Smooth muscle cell (in vitro differentiated cells): ENCODE data around the gene MTHFR. TPM values are rescaled to one million over a fixed set of nuclear protein-coding genes. Genes with fewer than 3 reads are reported as not detected.
A peak's percentile ranks its signal among the peaks of the same experiment; 100 is the strongest.
"Not testable (repeated sequence)": the region's sequence is repeated elsewhere in the genome, so short reads cannot be mapped to it uniquely, and the experiment has no call there.

Source experiments
- DNase-seq: peaks from one replicate; lab custom pipeline; 2025; ENCODE audit not compliant: unreplicated experiment; lab: John Stamatoyannopoulos, UW
- H2AFZ ChIP-seq: fragments of 200-600 bp; sonication (generic); 2 replicates; pipeline ENCODE4 v1.6.0; 2016; ENCODE audit warnings: antibody characterized with exemption, low read depth, mild to moderate bottlenecking
- H3F3A ChIP-seq: fragments of 200-600 bp; sonication (generic); 2 replicates; pipeline ENCODE4 v1.6.0; 2017; ENCODE audit warnings: antibody characterized with exemption, low read depth
- H3K27ac ChIP-seq: fragments of 200-600 bp; sonication (generic); 2 replicates; pipeline ENCODE4 v1.5.1; 2016; ENCODE audit warnings: low read depth, mild to moderate bottlenecking
- H3K27me3 ChIP-seq: fragments of 200-600 bp; sonication (generic); 2 replicates; pipeline ENCODE4 v1.6.1; 2016; ENCODE audit warnings: low read depth, mild to moderate bottlenecking
- H3K36me3 ChIP-seq: fragments of 200-600 bp; sonication (generic); 2 replicates; pipeline ENCODE4 v1.5.1; 2016; ENCODE audit warnings: low read depth
- H3K4me1 ChIP-seq: fragments of 200-600 bp; sonication (generic); 2 replicates; pipeline ENCODE4 v1.5.1; 2016; ENCODE audit warnings: low read depth
- H3K4me2 ChIP-seq: fragments of 200-600 bp; sonication (generic); 2 replicates; pipeline ENCODE4 v1.6.0; 2016; ENCODE audit warnings: mild to moderate bottlenecking
- H3K4me3 ChIP-seq: fragments of 200-600 bp; sonication (generic); 2 replicates; pipeline ENCODE4 v1.5.1; 2016; ENCODE audit warnings: mild to moderate bottlenecking
- H3K79me2 ChIP-seq: fragments of 200-600 bp; sonication (generic); 2 replicates; pipeline ENCODE4 v1.6.0; 2016; ENCODE audit warnings: low read depth, mild to moderate bottlenecking
- H3K9ac ChIP-seq: fragments of 200-600 bp; sonication (generic); 2 replicates; pipeline ENCODE4 v1.6.0; 2016; ENCODE audit warnings: low read depth
- H3K9me3 ChIP-seq: fragments of 200-600 bp; sonication (generic); replicated peaks from 2 replicates; pipeline ENCODE4 v1.5.1; 2016; ENCODE audit warnings: low read depth
- H4K20me1 ChIP-seq: fragments of 200-600 bp; sonication (generic); 2 replicates; pipeline ENCODE4 v1.6.0; 2016; ENCODE audit warnings: low read depth
- WGBS: methylation state at CpG from one replicate; pipeline ENCODE4 v1.1.7; 2016; ENCODE audit warnings: low lambda C conversion rate; 5-methylcytosine and 5-hydroxymethylcytosine counted together
- polyA plus RNA-seq: library from polyadenylated mRNA; unstranded; fragments of >200 nt; fragmentation: Nextera tagmentation; extraction: Ambion mirVana; gene quantifications from 2 replicates; pipeline ENCODE4 v1.2.1, GENCODE V29; 2016
- total RNA-seq: library from RNA; depleted of rRNA; stranded (reverse); fragments of >200 nt; gene quantifications from 2 replicates; pipeline ENCODE4 v1.2.3, GENCODE V29; 2014
- TF ChIP-seq, protein P1 (sequence below): fragments of 200-600 bp; sonication (generic); IDR thresholded peaks from 2 replicates; pipeline ENCODE4 v1.5.1; 2017; ENCODE audit warnings: borderline replicate concordance, mild to moderate bottlenecking, antibody characterized with exemption; ENCODE audit not compliant: insufficient read depth, poor library complexity, severe bottlenecking

The MTHFR gene
- total and polyA plus RNA-seq, 2 experiments from 2014 or later = 6.1 to 15.2 TPM

DNA sequence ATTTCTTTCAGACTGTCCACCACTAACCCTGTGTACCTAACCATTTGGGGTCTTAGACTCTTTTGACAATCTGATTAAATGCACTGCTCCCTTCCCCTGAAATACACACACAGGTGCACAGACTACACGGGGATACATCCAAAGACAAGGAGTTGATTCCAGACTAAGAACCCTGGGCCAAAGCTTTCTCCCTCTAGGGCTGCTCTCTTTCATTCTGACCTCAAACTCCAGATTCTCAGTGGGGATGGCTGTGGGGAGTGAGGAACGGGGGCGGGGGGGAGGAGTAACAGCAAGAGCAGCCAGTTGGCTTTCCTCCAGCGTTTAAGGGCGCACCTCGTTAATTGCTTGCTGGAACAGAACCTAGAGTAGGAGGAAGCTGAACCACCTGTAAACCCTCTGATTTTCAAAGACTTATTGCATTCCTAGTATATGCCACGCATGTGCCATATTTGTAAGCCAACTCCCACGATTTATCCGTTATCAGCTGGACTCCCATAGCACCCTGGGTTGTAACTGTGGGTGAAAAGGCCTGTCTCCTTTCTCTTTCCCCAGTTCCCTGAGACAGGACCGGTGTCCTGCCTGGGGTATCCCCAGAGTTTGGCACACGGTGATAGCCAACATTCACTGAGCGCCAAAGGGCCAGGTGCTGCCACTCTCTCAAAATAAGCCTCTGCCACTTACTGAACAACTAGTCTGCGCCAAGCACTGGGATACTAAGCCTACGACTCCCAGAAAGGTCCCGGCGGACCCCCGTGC, 920 bp downstream of the MTHFR start:
- H3K36me3 ChIP-seq = no peaks in the 10 kb centered on the region
- H3K4me1 ChIP-seq = peaks cover 45% of the 10 kb centered on the region
- peak overlapping the region; percentile 39 for H2AFZ ChIP-seq
- no peak for DNase-seq
- peaks cover 15% of the 10 kb centered on the region for H3F3A ChIP-seq
- peak overlapping the region; percentile 92 for H3K9ac ChIP-seq
- TF ChIP-seq, protein P1, sequence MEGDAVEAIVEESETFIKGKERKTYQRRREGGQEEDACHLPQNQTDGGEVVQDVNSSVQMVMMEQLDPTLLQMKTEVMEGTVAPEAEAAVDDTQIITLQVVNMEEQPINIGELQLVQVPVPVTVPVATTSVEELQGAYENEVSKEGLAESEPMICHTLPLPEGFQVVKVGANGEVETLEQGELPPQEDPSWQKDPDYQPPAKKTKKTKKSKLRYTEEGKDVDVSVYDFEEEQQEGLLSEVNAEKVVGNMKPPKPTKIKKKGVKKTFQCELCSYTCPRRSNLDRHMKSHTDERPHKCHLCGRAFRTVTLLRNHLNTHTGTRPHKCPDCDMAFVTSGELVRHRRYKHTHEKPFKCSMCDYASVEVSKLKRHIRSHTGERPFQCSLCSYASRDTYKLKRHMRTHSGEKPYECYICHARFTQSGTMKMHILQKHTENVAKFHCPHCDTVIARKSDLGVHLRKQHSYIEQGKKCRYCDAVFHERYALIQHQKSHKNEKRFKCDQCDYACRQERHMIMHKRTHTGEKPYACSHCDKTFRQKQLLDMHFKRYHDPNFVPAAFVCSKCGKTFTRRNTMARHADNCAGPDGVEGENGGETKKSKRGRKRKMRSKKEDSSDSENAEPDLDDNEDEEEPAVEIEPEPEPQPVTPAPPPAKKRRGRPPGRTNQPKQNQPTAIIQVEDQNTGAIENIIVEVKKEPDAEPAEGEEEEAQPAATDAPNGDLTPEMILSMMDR = no peak
- no peaks in the 10 kb centered on the region for H3K9me3 ChIP-seq
- WGBS = 7% methylated on average over 17 of the region's 17 CpGs
- peaks cover 37% of the 10 kb centered on the region for H3K79me2 ChIP-seq
- H3K27me3 ChIP-seq = no peaks in the 10 kb centered on the region
- peak overlapping the region; percentile 95 for H3K27ac ChIP-seq
- H3K4me3 ChIP-seq = peak overlapping the region; percentile 70
- peaks cover 16% of the 10 kb centered on the region for H4K20me1 ChIP-seq
- H3K4me2 ChIP-seq = peak overlapping the region; percentile 93

DNA sequence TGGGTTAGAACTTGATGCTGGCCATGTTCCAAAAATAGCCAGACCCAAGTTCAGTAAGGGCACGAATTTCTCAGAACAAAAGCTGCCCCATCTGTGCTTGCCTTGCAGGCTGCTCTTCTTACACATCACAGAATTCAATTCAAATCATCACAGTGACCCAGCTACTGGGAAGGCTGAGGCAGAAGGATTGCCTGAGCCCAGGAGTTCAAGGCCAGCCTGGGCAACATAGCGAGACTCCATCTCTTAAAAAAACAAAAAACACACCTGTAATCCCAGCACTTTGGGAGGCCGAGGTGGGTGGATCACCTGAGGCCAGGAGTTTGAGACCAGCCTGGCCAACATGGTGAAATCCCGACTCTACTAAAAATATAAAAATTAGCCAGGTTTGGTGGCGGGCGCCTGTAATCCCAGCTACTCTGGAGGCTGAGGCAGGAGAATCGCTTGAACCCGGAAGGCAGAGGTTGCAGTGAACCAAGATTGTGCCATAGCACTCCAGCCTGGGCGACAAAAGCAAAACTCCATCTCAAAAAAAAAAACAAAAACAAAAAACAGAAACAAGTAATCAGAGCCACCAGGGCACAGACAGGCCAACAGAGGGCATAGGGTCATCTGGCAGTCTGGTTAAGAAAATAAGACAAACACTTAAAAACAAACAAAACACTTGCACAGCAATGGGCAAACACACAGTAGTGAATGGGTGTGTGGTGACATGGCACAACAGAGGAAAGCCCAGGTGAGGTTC, 1.7 kb downstream of the MTHFR start:
- Histone ChIP-seq H3K79me2 (peaks cover 29% of the 10 kb centered on the region), H3K27ac (peak overlapping the region; percentile 95), H3F3A (peaks cover 15% of the 10 kb centered on the region), H3K4me3 (peak overlapping the region; percentile 70), H3K4me2 (peak overlapping the region; percentile 93), H3K9ac (peak overlapping the region; percentile 92), H3K4me1 (peaks cover 45% of the 10 kb centered on the region)
- not testable (repeated sequence) for H4K20me1 ChIP-seq, H2AFZ ChIP-seq, H3K27me3 ChIP-seq, DNase-seq, H3K9me3 ChIP-seq, H3K36me3 ChIP-seq
- 83% methylated on average over 9 of the region's 9 CpGs for WGBS

DNA sequence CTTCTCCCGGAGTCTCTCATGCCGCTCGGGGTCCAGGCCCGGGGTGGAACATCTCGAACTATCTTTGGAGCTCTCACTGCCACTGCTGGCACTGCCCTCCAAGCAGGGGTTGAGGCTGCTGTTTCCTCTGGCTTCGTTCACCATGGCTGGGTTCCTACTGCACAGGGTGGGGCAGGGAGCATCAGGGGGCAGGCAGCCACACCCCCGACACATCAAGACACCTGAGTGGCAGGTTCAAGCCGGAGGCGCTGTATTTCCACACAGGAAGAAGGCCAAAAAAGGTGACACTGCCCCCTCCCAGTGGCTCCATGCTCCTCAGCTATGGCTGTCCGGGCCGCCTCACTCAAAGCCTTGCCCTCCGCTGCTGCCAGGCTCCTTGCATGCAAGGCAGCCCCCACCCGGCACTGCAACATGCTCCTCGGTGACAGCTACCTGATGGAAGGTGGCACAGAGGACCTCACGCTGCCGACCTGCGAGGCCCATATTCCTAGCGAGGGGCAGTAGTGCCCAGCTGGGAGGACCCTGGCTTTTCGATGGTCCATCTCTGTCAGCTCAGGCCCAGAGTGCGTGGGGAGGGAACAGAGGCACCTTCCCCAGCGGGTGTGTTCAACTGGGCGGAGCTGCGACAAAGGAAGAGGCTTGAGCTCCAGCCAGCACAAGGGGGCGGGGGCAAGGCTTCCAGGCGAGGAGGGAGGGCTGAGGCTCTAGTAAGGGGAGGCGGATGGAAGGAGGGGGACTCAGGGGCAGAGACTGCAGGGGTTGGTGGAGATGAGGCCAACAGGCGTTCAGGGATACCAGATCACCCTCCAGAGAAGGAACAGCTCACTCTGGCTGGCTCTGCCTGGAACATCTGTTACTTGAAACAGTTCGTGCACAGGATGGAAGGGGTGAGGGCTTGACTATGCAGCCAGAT, 2.5 kb downstream of the MTHFR start:
- Histone ChIP-seq H3K9me3 (no peaks in the 10 kb centered on the region), H3K9ac (peak overlapping the region; percentile 20), H3K27me3 (no peaks in the 10 kb centered on the region), H3K27ac (peak overlapping the region; percentile 95), H2AFZ (peak overlapping the region; percentile 28), H3K36me3 (no peaks in the 10 kb centered on the region), H3K4me3 (peak overlapping the region; percentile 70), H3F3A (peaks cover 15% of the 10 kb centered on the region), H3K4me1 (peaks cover 41% of the 10 kb centered on the region), H3K79me2 (peaks cover 20% of the 10 kb centered on the region), H3K4me2 (peak overlapping the region; percentile 93), H4K20me1 (peaks cover under 1% of the 10 kb centered on the region)
- TF ChIP-seq, protein P1 = no peak
- 14% methylated on average over 27 of the region's 28 CpGs for WGBS
- DNase-seq = peak; percentile 79

DNA sequence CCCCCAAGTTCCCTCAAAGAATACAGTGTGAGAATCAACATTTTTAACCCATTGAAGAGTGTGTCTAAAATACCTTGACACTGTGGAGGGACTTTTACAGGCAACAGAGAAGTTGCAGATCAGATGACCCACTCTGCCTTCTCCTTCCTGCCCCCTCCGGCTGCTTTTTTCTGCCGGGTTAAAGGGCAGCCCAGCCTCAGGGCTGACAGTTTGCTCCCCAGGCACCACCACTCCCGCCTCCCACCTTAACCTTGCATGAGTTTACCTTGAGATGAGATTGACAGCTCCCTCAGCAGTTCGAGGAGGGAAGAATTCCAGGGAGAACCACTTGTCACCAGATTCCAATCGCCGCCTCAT, 3.2 kb downstream of the MTHFR start:
- H3K27ac ChIP-seq = peak overlapping the region; percentile 7
- DNase-seq = no peak
- peaks cover 36% of the 10 kb centered on the region for H3K4me1 ChIP-seq
- peak overlapping the region; percentile 70 for H3K4me3 ChIP-seq
- H4K20me1 ChIP-seq = no peaks in the 10 kb centered on the region
- H3K36me3 ChIP-seq = no peaks in the 10 kb centered on the region
- TF ChIP-seq, protein P1 = no peak
- WGBS = 28% methylated on average over 6 of the region's 6 CpGs
- peak overlapping the region; percentile 28 for H2AFZ ChIP-seq
- peak overlapping the region; percentile 20 for H3K9ac ChIP-seq
- H3K27me3 ChIP-seq = no peaks in the 10 kb centered on the region
- no peaks in the 10 kb centered on the region for H3K9me3 ChIP-seq
- peaks cover 15% of the 10 kb centered on the region for H3F3A ChIP-seq
- peaks cover 14% of the 10 kb centered on the region for H3K79me2 ChIP-seq
- H3K4me2 ChIP-seq = peak overlapping the region; percentile 93
